Mammary epithelial cell (primary cell): ENCODE data around the gene TUBG1.

Source experiments
- EZH2 ChIP-seq: IDR thresholded peaks from 2 replicates; pipeline ENCODE4 v1.6.1; 2012; ENCODE audit warnings: low read length, inconsistent platforms, borderline replicate concordance
- TF ChIP-seq, protein P1 (sequence below), 2 donors: IDR thresholded peaks in 1 of 2; conservative IDR thresholded peaks in 1 of 2; 2 replicates each; pipeline ENCODE4 v1.5.1; 2011 to 2012; ENCODE audit warnings: inconsistent platforms in 2 of 2, low read length in 2 of 2, mild to moderate bottlenecking in 2 of 2, control low read depth in 1 of 2, low read depth in 1 of 2; ENCODE audit not compliant: insufficient read depth in 1 of 2; ENCODE audit errors: extremely low read depth in 1 of 2

DNA sequence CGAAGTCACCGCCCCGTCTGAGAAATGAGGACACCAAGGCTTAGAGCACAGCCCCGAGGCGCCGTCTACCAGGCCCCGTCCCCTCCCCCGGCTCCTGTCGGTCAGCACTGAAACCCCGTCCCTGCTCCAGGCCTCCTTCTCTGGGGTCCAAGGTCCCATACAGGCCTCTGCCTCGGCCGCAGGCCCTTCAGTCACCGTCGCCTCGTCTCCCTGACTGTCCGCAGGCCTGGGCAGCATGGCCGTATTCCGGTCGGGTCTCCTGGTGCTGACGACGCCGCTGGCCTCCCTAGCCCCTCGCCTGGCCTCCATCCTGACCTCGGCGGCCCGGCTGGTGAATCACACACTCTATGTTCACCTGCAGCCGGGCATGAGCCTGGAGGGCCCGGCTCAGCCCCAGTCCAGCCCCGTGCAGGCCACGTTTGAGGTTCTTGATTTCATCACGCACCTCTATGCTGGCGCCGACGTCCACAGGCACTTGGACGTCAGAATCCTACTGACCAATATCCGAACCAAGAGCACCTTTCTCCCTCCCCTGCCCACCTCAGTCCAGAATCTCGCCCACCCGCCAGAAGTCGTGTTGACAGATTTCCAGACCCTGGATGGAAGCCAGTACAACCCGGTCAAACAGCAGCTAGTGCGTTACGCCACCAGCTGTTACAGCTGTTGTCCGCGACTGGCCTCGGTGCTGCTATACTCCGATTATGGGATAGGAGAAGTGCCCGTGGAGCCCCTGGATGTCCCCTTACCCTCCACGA lies 46.9 kb upstream of the TUBG1 start:
- TF ChIP-seq, protein P1, sequence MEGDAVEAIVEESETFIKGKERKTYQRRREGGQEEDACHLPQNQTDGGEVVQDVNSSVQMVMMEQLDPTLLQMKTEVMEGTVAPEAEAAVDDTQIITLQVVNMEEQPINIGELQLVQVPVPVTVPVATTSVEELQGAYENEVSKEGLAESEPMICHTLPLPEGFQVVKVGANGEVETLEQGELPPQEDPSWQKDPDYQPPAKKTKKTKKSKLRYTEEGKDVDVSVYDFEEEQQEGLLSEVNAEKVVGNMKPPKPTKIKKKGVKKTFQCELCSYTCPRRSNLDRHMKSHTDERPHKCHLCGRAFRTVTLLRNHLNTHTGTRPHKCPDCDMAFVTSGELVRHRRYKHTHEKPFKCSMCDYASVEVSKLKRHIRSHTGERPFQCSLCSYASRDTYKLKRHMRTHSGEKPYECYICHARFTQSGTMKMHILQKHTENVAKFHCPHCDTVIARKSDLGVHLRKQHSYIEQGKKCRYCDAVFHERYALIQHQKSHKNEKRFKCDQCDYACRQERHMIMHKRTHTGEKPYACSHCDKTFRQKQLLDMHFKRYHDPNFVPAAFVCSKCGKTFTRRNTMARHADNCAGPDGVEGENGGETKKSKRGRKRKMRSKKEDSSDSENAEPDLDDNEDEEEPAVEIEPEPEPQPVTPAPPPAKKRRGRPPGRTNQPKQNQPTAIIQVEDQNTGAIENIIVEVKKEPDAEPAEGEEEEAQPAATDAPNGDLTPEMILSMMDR (conservative IDR thresholded peaks at IDR 0.05 in 1 of 2, IDR thresholded peaks at IDR 0.05 in 1 of 2; ENCODE audit: extremely low read depth in 1 of 2, insufficient read depth in 1 of 2, low read depth in 1 of 2, low read length in 2 of 2), result no peak
- no peak for TF ChIP-seq EZH2
